ENCODE measurements around the gene ARRB1. TPM values are rescaled to one million over a fixed set of nuclear protein-coding genes. Genes with fewer than 3 reads are reported as not detected.

ARRB1 gene
- total RNA-seq, 5 donors from 2014 or later (not counting 1 experiment from before 2014, with no cell fraction given), result 37.2 to 57.3 (median 47.3) TPM

- CTCF ChIA-PET, result no interaction called here
- Histone ChIP-seq H3K27ac (ENCODE audit: low read length) (no peak overlapping the region), H3K36me3 (ENCODE audit: control insufficient read depth in 2 of 2, extremely low read depth in 1 of 2, insufficient read depth in 1 of 2, low read length in 1 of 2) (peaks cover 0 to 6% of the 10 kb centered on the region in 2 donors), H3K4me3 (ENCODE audit: control insufficient read depth in 1 of 2, extremely low read depth in 1 of 2, low read length in 1 of 2) (no peak overlapping the region), H3K27me3 (replicated peaks in 1 of 2; ENCODE audit: control insufficient read depth in 2 of 2, extremely low read depth in 1 of 2, insufficient read depth in 2 of 2, low read length in 1 of 2) (no peaks in the 10 kb centered on the region), H3K9me3 (no peaks in the 10 kb centered on the region), H3K4me1 (ENCODE audit: control insufficient read depth in 1 of 2, extremely low read depth in 1 of 2, insufficient read depth in 2 of 2, low read length in 2 of 2) (peaks cover 0 to 10% of the 10 kb centered on the region in 2 experiments)
- H3K36me3 Mint-ChIP-seq, result peaks cover 6% of the 10 kb centered on the region
- no peaks in the 10 kb centered on the region for H3K9me3 Mint-ChIP-seq
- DNase-seq (no peak), ATAC-seq (replicated peaks in 1 of 4) (no peak)
- WGBS (ENCODE audit: insufficient coverage), result 80% methylated on average over 3 of the region's 4 CpGs
- POLR2A ChIA-PET, result no interaction called here
- H3K27me3 Mint-ChIP-seq, result no peaks in the 10 kb centered on the region
- H3K4me1 Mint-ChIP-seq, result peaks cover 14 to 24% (median 16%) of the 10 kb centered on the region in 3 donors
- H3K4me3 Mint-ChIP-seq, result no peak overlapping the region
- H3K27ac Mint-ChIP-seq, result peak overlapping the region in 1 of 2 donors; percentile 8
Observed at GRCh38 chr11:75302371-75302770, 49.1 kb downstream of the ARRB1 start.

GRCh38 chr11:75301601-75302345, 49.7 kb downstream of the ARRB1 start:
- ChIA-PET POLR2A (no interaction called here), CTCF (interaction anchor here in 1 of 2 donors (0.6 kb wide), 1 partner anchor 31 kb away, joined by 3 read pairs; no protein-coding TSS in a partner anchor)
- peaks cover 0 to 10% of the 10 kb centered on the region in 2 experiments for H3K4me1 ChIP-seq (ENCODE audit: control insufficient read depth in 1 of 2, extremely low read depth in 1 of 2, insufficient read depth in 2 of 2, low read length in 2 of 2)
- H3K27me3 ChIP-seq (replicated peaks in 1 of 2; ENCODE audit: control insufficient read depth in 2 of 2, extremely low read depth in 1 of 2, insufficient read depth in 2 of 2, low read length in 1 of 2), result no peaks in the 10 kb centered on the region
- peaks cover 14 to 19% (median 14%) of the 10 kb centered on the region in 3 donors for H3K4me1 Mint-ChIP-seq
- H3K9me3 Mint-ChIP-seq, result no peaks in the 10 kb centered on the region
- H3K36me3 Mint-ChIP-seq, result peaks cover 6% of the 10 kb centered on the region
- no peaks in the 10 kb centered on the region for H3K27me3 Mint-ChIP-seq
- peaks cover 0 to 2% of the 10 kb centered on the region in 2 donors for H3K36me3 ChIP-seq (ENCODE audit: control insufficient read depth in 2 of 2, extremely low read depth in 1 of 2, insufficient read depth in 1 of 2, low read length in 1 of 2)
- H3K4me3 Mint-ChIP-seq, result no peak overlapping the region
- DNase-seq (no peak), ATAC-seq (replicated peaks in 1 of 4) (no peak)
- H3K27ac ChIP-seq (ENCODE audit: low read length), result no peak overlapping the region
- H3K4me3 ChIP-seq (ENCODE audit: control insufficient read depth in 1 of 2, extremely low read depth in 1 of 2, low read length in 1 of 2), result no peak overlapping the region
- H3K27ac Mint-ChIP-seq, result peak overlapping the region in 1 of 2 donors; percentile 8
- H3K9me3 ChIP-seq, result no peaks in the 10 kb centered on the region
- 90% methylated on average over 8 of the region's 16 CpGs for WGBS (ENCODE audit: insufficient coverage)

GRCh38 chr11:75301131-75301530, 50.3 kb downstream of the ARRB1 start:
- no peaks in the 10 kb centered on the region for H3K27me3 Mint-ChIP-seq
- peaks cover 0 to 10% of the 10 kb centered on the region in 2 experiments for H3K4me1 ChIP-seq (ENCODE audit: control insufficient read depth in 1 of 2, extremely low read depth in 1 of 2, insufficient read depth in 2 of 2, low read length in 2 of 2)
- H3K36me3 ChIP-seq (ENCODE audit: control insufficient read depth in 2 of 2, extremely low read depth in 1 of 2, insufficient read depth in 1 of 2, low read length in 1 of 2), result peaks cover 0 to 2% of the 10 kb centered on the region in 2 donors
- POLR2A ChIA-PET, result no interaction called here
- 98% methylated on average over 5 of the region's 5 CpGs for WGBS (ENCODE audit: insufficient coverage)
- peaks cover 13 to 17% (median 14%) of the 10 kb centered on the region in 3 donors for H3K4me1 Mint-ChIP-seq
- ATAC-seq (replicated peaks in 1 of 4), result no peak
- CTCF ChIA-PET, result interaction anchor here in 1 of 2 donors (0.6 kb wide), 1 partner anchor 30 kb away, joined by 3 read pairs; no protein-coding TSS in a partner anchor
- H3K27ac ChIP-seq (ENCODE audit: low read length), result no peak overlapping the region
- no peaks in the 10 kb centered on the region for H3K27me3 ChIP-seq (replicated peaks in 1 of 2; ENCODE audit: control insufficient read depth in 2 of 2, extremely low read depth in 1 of 2, insufficient read depth in 2 of 2, low read length in 1 of 2)
- H3K4me3 Mint-ChIP-seq, result no peak overlapping the region
- peaks cover 7% of the 10 kb centered on the region for H3K36me3 Mint-ChIP-seq
- no peak for DNase-seq
- H3K4me3 ChIP-seq (ENCODE audit: control insufficient read depth in 1 of 2, extremely low read depth in 1 of 2, low read length in 1 of 2), result no peak overlapping the region
- H3K27ac Mint-ChIP-seq, result no peak overlapping the region
- no peaks in the 10 kb centered on the region for H3K9me3 Mint-ChIP-seq
- H3K9me3 ChIP-seq, result no peaks in the 10 kb centered on the region

- Histone ChIP-seq H3K4me3 (ENCODE audit: control insufficient read depth in 1 of 2, extremely low read depth in 1 of 2, low read length in 1 of 2) (no peak overlapping the region), H3K27me3 (replicated peaks in 1 of 2; ENCODE audit: control insufficient read depth in 2 of 2, extremely low read depth in 1 of 2, insufficient read depth in 2 of 2, low read length in 1 of 2) (no peaks in the 10 kb centered on the region), H3K36me3 (ENCODE audit: control insufficient read depth in 2 of 2, extremely low read depth in 1 of 2, insufficient read depth in 1 of 2, low read length in 1 of 2) (peaks cover 0 to 2% of the 10 kb centered on the region in 2 donors), H3K4me1 (ENCODE audit: control insufficient read depth in 1 of 2, extremely low read depth in 1 of 2, insufficient read depth in 2 of 2, low read length in 2 of 2) (peaks cover 0 to 10% of the 10 kb centered on the region in 2 experiments), H3K27ac (ENCODE audit: low read length) (no peak overlapping the region), H3K9me3 (no peaks in the 10 kb centered on the region)
- Mint-ChIP-seq H3K27me3 (no peaks in the 10 kb centered on the region), H3K36me3 (peaks cover 17% of the 10 kb centered on the region), H3K4me3 (no peak overlapping the region), H3K4me1 (peaks cover 8 to 14% (median 9%) of the 10 kb centered on the region in 3 donors), H3K27ac (peak overlapping the region in 1 of 2 donors; percentile 40), H3K9me3 (no peaks in the 10 kb centered on the region)
- ChIA-PET POLR2A (no interaction called here), CTCF (no interaction called here)
- DNase-seq (no peak), ATAC-seq (replicated peaks in 1 of 4) (no peak)
Observed at GRCh38 chr11:75298976-75299260, 52.5 kb downstream of the ARRB1 start.

DNA sequence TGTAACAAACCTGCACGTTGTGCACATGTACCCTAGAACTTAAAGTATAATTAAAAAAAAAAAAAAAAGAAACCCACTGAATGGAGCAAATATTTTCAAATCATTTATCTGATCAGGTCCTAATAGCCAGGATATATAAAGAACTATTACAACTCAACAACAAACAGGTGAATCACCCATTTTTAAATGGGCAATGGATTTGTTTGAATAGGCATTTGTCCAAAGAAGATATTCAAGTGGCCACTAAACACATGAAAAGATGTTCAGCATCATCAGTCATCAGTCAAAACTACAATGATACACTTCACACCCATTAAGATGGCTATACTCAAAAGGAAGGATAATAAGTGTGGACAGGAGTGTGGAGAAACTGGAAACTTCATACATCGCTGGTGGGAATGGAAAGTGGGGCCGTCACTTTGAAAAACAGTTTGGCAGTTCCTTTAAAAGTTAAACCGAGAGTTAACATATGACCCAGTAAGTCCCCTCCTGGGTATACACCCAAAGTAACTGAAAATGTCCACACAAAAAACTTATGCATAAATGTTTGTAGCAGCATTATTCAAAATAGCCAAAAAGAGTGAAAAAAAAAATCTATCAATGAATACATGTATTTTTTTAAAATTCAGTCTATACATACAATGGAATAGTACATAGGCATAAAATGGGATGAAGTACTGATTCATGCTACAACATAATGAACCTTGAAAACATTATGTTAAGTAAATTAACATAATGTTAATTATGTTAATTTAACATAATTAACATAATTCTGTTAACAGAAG, 53.1 kb downstream of the ARRB1 start:
- Histone ChIP-seq H3K27ac (ENCODE audit: low read length) (no peak overlapping the region), H3K36me3 (ENCODE audit: control insufficient read depth in 2 of 2, extremely low read depth in 1 of 2, insufficient read depth in 1 of 2, low read length in 1 of 2) (peaks cover 0 to 2% of the 10 kb centered on the region in 2 donors), H3K27me3 (replicated peaks in 1 of 2; ENCODE audit: control insufficient read depth in 2 of 2, extremely low read depth in 1 of 2, insufficient read depth in 2 of 2, low read length in 1 of 2) (no peaks in the 10 kb centered on the region), H3K9me3 (no peaks in the 10 kb centered on the region), H3K4me3 (ENCODE audit: control insufficient read depth in 1 of 2, extremely low read depth in 1 of 2, low read length in 1 of 2) (no peak overlapping the region), H3K4me1 (ENCODE audit: control insufficient read depth in 1 of 2, extremely low read depth in 1 of 2, insufficient read depth in 2 of 2, low read length in 2 of 2) (peaks cover 0 to 8% of the 10 kb centered on the region in 2 experiments)
- POLR2A ChIA-PET, result no interaction called here
- WGBS (ENCODE audit: insufficient coverage), result 100% methylated on average over 1 of the region's 4 CpGs
- Mint-ChIP-seq H3K27ac (no peak overlapping the region), H3K27me3 (no peaks in the 10 kb centered on the region), H3K4me3 (no peak overlapping the region), H3K36me3 (peaks cover 17% of the 10 kb centered on the region), H3K4me1 (peaks cover 11 to 17% (median 12%) of the 10 kb centered on the region in 3 donors), H3K9me3 (no peaks in the 10 kb centered on the region)
- DNase-seq, result no peak
- CTCF ChIA-PET, result no interaction called here
- no peak for ATAC-seq (replicated peaks in 1 of 4)

GRCh38 chr11:75293903-75294302, 57.6 kb downstream of the ARRB1 start:
- H3K4me3 Mint-ChIP-seq, result no peak overlapping the region
- 100% methylated on average over 2 of the region's 2 CpGs for WGBS (ENCODE audit: insufficient coverage)
- Histone ChIP-seq H3K27me3 (replicated peaks in 1 of 2; ENCODE audit: control insufficient read depth in 2 of 2, extremely low read depth in 1 of 2, insufficient read depth in 2 of 2, low read length in 1 of 2) (no peaks in the 10 kb centered on the region), H3K4me1 (ENCODE audit: control insufficient read depth in 1 of 2, extremely low read depth in 1 of 2, insufficient read depth in 2 of 2, low read length in 2 of 2) (no peaks in the 10 kb centered on the region), H3K4me3 (ENCODE audit: control insufficient read depth in 1 of 2, extremely low read depth in 1 of 2, low read length in 1 of 2) (no peak overlapping the region), H3K27ac (ENCODE audit: low read length) (no peak overlapping the region), H3K9me3 (no peaks in the 10 kb centered on the region), H3K36me3 (ENCODE audit: control insufficient read depth in 2 of 2, extremely low read depth in 1 of 2, insufficient read depth in 1 of 2, low read length in 1 of 2) (peaks cover 7 to 16% of the 10 kb centered on the region in 2 donors)
- ChIA-PET CTCF (interaction anchor here in 1 of 2 donors (0.6 kb wide), 1 partner anchor 19 kb away, joined by 3 read pairs; no protein-coding TSS in a partner anchor), POLR2A (no interaction called here)
- H3K9me3 Mint-ChIP-seq, result no peaks in the 10 kb centered on the region
- H3K4me1 Mint-ChIP-seq, result peaks cover 10 to 27% (median 25%) of the 10 kb centered on the region in 3 donors
- H3K27ac Mint-ChIP-seq, result peak overlapping the region; percentile 25 to 34
- ATAC-seq (replicated peaks in 1 of 4) (no peak), DNase-seq (no peak)
- H3K27me3 Mint-ChIP-seq, result no peaks in the 10 kb centered on the region
- H3K36me3 Mint-ChIP-seq, result peaks cover 18% of the 10 kb centered on the region
